GM12801 (cell line): ENCODE measurements around the gene FXN.

Experiments
- TF ChIP-seq, protein P1 (sequence below): IDR thresholded peaks from one replicate; pipeline ENCODE4 v1.5.1; 2011; ENCODE audit warnings: control low read depth; ENCODE audit not compliant: insufficient read length; ENCODE audit errors: extremely low read depth

The FXN gene

DNA sequence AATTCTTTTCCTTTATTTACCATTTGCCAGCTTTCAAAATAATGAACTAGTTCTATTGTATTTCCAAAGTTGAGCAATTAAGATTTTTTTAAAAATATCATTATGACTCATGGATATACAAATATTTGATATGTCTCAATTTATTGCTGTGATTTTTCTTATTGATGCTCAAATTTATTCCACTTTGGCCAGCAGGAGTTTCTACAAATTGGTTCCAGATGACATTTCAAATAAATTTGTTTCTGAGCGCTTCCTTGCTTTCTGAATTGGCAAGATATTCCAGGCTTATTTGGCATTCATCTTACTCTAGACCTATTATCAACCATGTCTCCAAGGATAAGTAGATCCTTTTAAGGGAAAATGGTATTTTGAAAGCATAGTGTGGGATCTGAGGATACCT lies 80.1 kb downstream of the FXN start:
- TF ChIP-seq, protein P1, sequence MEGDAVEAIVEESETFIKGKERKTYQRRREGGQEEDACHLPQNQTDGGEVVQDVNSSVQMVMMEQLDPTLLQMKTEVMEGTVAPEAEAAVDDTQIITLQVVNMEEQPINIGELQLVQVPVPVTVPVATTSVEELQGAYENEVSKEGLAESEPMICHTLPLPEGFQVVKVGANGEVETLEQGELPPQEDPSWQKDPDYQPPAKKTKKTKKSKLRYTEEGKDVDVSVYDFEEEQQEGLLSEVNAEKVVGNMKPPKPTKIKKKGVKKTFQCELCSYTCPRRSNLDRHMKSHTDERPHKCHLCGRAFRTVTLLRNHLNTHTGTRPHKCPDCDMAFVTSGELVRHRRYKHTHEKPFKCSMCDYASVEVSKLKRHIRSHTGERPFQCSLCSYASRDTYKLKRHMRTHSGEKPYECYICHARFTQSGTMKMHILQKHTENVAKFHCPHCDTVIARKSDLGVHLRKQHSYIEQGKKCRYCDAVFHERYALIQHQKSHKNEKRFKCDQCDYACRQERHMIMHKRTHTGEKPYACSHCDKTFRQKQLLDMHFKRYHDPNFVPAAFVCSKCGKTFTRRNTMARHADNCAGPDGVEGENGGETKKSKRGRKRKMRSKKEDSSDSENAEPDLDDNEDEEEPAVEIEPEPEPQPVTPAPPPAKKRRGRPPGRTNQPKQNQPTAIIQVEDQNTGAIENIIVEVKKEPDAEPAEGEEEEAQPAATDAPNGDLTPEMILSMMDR: no peak

DNA sequence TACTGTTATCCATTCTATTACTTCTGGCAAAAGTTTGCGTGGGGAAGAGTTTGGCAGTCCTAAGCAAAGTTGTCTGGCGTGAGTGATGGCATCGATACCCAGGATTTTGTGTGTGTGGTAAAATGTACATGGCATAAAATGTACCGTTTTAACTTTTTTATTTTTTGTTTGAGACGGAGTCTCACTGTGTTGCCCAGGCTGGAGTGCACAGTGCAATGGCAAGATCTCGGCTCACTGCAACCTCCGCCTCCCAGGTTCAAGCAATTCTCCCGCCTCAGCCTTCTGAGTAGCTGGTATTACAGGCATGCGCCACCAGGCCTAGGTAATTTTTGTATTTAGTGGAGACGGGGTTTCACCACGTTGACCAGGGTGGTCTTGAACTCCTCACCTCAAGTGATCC lies 83.1 kb downstream of the FXN start:
- TF ChIP-seq, protein P1: no peak

DNA sequence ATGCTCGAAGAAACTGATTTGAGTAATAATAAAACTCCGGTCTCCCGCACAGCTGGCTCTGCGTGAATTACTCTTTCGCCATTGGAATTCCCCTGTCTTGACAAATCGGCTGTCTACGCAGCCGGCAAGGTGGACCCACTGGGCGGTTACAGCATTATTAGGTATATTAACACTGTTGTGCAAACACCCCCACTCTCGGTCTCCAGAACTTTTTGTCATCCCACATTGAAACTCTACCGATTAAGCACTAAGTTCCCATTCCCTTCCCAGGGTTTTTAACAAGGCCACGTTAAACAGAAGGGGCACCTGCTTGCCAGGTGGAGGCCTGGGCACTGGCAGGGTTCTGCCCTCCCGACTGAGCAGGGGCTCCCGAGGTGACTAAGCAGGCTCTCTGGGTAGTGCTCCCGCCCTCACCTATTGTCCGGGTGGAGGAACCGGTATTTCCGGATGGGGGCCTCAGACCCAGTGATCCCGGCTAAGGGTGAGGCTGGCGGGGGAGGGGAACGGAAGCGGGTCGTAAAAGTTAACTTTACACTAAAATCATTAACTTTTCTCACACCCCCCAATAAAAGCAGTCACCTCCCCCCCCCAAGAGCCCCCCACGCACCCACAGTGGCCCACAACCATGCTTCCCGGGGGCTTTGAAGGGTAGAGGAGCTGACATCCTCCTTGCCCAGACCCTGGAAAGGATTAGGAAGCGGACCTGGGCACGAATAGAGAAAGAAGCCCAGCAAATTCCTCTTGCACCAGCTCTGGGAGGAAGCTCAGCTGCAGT lies 85.0 kb downstream of the FXN start:
- TF ChIP-seq, protein P1: no peak

DNA sequence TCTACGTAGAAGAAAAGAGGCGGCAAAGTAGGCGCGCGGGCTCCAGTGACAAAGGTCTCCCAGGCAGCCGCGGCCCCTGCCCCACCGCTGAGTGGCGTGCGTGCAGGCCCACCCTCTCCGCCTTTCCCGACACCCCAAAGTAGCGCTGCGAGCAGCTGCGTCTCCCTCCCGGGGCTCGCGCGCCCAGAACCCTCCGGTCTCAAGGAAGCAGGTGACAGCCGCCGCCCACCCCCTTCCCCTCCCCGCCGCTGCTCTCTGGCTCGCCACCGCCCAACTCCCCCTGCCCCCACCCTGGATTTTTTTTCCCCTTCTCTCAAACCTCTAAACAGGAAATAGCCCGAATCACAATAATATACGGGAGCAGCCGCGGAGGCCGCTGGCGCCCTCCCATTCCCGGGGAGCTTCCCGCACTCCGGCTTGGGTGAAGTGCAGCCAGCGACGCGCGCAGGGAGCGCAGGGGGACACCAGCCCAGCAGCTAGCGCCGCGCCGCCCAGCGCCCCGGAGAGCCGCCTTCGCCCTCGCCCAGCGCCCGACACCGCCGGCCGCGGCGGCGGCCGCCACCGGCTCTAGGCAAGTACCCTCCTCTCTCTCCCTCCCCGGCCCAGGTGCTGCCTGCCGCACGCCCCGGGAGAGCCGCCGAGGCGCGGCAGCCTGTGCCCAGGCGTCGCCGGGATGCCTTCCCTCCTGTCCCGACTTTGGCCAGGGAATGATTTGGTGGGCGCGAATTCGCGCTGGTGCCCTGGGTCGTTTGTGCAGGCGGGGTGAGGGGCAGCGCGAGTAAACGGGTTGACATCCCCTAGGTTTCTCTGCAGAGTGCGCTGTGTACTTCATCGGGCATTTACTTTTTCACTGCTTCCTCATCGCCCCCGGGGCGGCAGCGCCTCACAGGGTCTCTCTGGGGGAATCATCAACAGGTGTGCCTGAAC lies 85.9 kb downstream of the FXN start:
- TF ChIP-seq, protein P1: no peak

DNA sequence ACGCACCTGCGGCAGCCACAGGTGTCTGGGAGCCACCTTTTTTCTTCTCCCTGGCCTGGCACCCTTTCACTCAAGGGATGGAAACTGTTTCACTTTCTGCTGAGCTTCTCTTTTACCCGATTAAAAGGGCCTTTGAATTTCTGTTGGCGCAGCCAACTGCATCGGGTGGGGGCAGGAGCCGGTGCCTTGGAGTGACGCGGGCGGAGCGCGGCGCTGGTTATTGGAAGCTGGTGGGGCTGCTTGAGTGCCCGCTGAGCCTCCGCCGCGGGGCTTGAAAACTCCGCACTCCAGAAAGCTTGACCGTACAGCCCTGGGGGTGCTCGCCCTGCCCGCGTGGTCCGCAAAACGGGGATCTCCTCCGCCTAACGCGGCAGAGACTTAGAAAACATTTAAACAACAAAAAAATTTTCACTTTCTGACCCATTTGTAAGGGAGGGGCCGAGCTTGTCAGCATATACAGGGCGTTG lies 86.6 kb downstream of the FXN start:
- TF ChIP-seq, protein P1: no peak

DNA sequence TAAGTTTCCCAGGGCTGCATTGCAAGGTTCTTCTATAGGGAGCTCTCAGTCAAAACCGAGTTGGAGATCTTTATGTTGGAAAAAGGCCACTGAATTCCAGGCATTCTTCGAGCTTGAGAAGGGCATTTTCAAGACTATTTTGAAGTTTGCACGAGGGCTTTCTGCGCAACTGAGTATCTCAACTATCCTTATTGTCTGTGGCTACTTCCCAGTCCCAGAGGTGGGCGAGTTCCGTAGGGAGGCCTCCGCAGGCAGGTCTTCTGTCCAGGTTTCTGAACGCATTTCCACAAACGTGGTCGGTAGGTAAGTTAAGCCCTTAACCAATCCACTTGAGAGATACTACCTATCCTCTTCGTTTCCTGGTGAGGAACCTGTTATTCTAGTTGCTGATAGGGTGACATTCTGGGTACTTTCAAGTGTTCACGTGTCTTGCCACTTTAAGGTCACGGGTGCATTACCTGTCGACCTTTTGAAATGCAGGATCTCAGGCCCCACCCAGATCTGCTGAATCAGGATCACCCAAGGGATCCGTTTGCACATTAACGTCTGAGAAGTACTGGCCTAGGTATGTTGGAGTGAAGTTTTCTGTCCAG lies 87.1 kb downstream of the FXN start:
- TF ChIP-seq, protein P1: no peak
